ENCODE results near the gene XPO6.

The XPO6 gene

DNA sequence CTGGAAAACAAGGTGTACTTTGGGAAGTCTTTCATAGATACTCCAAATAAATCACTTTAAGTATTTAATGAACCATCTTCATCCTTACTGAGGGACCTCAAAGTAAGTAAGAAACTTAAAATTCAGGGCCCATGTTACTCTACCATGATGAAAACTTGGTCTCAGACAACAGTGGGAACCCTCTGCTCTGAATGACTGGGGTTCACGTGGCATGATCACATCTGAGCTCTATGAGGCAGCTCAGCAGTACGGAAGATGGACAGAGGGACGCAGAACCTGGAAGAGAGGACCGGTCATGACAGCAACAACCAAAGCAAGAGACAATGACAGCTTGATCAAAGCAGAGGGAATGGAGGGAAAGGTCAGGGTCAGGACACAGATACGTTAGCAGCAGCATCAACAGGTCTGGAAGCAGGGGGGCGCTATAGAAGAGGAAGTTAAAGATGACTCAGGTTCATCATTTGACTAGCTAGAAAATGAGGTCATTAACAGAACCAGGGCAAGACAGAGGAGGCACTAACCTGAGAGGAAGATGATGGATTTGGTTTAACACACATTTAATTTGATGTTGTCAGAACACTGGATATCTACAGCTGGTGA lies 9.5 kb downstream of the XPO6 start:
- TF ChIP-seq, protein P1, sequence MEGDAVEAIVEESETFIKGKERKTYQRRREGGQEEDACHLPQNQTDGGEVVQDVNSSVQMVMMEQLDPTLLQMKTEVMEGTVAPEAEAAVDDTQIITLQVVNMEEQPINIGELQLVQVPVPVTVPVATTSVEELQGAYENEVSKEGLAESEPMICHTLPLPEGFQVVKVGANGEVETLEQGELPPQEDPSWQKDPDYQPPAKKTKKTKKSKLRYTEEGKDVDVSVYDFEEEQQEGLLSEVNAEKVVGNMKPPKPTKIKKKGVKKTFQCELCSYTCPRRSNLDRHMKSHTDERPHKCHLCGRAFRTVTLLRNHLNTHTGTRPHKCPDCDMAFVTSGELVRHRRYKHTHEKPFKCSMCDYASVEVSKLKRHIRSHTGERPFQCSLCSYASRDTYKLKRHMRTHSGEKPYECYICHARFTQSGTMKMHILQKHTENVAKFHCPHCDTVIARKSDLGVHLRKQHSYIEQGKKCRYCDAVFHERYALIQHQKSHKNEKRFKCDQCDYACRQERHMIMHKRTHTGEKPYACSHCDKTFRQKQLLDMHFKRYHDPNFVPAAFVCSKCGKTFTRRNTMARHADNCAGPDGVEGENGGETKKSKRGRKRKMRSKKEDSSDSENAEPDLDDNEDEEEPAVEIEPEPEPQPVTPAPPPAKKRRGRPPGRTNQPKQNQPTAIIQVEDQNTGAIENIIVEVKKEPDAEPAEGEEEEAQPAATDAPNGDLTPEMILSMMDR (IDR thresholded peaks at IDR 0.05; ENCODE audit: borderline replicate concordance, insufficient read depth, low read depth, low read length) = peak; percentile 25; the same call in 1 of the 2 replicates
- no peak overlapping the region for H3K4me3 ChIP-seq (ENCODE audit: low read depth, low read length)

DNA sequence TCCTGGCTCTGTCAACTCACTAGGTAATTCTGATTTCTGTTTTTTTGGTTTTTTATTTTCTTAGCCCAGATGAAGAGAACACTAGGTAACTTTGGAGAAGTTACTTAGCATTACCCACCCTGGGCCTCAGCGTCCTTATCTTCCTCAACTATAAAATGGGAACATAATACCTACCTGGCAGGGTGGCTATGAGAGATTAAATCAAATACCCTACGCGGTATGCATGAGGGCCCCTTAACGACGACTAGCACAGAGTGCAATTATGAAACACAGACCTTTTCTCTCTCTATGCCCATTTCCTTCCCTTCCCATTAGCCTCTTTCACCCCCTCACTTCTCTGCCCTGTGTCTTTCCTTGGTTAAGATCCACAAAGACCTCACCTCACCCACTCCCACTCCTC lies 11.1 kb downstream of the XPO6 start:
- no peak overlapping the region for H3K4me3 ChIP-seq (ENCODE audit: low read depth, low read length)
- TF ChIP-seq, protein P1 (IDR thresholded peaks at IDR 0.05; ENCODE audit: borderline replicate concordance, insufficient read depth, low read depth, low read length) = no peak

DNA sequence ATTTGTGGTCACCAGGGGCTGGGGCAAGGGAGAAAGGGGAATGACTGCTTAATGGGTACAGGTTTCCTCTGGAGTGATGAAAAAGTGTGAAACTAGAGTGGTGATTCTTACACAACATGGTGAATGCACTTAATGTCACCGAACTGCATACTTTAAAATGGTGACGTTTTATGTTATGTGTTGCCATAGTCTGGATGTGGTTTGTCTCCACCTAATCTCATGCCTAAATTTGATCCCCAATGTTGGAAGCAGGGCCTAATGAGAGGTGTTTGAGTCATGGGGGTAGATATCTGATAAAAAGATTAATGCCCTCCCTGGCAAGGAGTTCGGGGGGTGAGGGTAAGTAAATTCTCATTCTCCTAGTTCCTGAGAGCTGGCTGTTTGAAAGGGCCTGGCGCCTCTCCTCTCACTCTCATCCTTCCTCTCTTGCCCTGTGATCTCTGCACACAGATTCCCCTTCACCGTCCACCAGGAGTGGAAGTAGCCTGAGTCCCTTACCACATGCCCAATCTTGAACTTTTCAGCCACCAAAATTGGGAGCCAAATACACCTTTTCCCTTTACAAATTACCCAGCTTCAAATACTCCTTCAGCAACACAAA lies 15.3 kb downstream of the XPO6 start:
- TF ChIP-seq, protein P1 (IDR thresholded peaks at IDR 0.05; ENCODE audit: borderline replicate concordance, insufficient read depth, low read depth, low read length) = no peak
- H3K4me3 ChIP-seq (ENCODE audit: low read depth, low read length) = no peak overlapping the region

DNA sequence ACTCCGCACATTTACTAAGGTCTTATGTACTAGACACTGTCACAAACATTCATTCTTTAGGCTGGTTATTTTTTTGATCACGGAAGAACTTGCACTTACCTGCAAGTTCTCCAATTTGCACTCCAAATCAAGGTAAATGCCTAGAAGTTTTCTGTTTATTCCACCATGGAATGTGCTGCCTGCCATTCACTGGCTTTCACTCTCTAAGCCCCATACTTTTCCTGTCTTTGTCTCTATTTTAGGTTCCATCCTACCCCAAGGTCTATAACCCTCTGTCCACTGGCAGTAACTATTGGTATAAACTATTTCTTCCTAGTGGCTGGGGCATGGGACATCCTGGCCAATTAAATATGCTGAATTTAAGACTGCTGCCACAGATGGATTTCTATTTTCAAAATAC lies 15.9 kb downstream of the XPO6 start:
- TF ChIP-seq, protein P1 (IDR thresholded peaks at IDR 0.05; ENCODE audit: borderline replicate concordance, insufficient read depth, low read depth, low read length) = no peak
- no peak overlapping the region for H3K4me3 ChIP-seq (ENCODE audit: low read depth, low read length)

DNA sequence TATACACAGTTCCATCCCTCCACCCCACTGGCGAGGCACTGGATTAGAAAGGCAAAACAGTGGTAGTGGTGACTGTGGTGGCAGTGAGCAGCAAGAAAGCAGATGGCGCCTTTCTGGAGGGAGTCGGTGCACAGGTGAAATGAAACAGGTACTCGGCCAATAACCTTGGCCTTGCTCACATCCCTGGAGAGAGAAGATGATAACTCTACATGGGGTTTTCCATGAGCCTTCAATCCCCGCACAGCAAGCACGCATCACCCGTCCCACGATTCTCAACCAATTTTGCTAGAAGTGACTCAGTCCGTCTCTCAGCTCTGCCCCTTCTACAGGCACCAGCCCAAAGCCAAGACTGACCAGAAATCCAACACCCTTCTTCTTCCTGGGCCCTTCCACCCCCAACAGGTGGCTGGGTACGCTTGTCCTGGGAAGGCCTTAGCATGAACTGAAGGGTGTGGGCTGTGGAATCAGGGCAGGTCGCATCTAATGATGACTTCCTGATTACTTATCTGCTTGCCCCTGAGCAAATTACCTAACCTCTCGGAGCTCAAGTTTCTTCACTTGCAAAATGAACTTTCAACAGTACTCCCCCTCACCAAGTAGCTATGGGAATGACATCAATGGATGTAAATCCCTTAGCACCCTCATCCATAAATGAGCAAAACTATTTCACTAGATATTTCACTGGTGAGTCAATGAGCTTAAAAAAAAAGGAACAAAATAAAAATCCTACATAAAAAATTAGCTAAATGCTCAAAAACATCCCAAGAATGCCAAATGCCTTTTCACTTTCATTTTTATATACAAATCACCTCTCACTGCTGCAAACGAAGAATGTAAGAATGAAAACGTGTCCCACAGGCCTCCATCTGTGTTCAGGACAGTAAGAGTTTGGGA lies 18.0 kb downstream of the XPO6 start:
- H3K4me3 ChIP-seq (ENCODE audit: low read depth, low read length) = no peak overlapping the region
- TF ChIP-seq, protein P1 (IDR thresholded peaks at IDR 0.05; ENCODE audit: borderline replicate concordance, insufficient read depth, low read depth, low read length) = no peak

DNA sequence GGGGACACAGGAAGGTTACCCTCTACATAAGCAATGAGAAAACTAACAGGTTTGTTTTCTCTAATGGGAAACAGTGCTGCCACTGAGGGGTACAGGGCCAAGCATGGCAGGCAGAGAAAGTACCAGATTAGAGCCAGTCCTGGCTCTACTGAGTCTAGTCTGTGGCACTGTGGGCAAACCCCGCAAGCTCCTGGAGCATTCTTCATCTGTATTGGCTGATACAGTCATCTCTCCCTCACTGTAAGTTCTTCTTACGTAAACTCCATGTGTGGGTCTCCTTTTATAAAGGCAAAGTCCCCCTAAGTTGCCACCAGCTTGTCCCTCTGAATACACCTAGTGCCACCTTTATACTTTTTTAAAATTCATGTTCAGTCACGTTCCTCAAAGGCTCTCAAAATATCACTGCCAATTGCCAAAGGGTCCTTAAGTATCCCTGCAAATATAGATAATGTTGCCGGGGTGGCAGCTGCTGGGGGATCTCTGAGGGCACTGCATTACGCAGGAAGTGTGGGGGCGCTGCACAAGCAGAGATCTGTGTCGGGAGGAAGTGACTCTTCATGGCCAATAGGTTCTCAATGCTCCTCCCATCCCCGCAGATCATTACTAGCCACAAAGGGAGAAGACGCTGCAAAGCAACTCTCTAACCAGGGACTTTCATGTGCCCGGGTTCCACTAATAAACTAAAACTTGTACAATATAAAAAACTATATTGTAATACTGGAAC lies 18.8 kb downstream of the XPO6 start:
- H3K4me3 ChIP-seq (ENCODE audit: low read depth, low read length) = no peak overlapping the region
- TF ChIP-seq, protein P1 (IDR thresholded peaks at IDR 0.05; ENCODE audit: borderline replicate concordance, insufficient read depth, low read depth, low read length) = peak; percentile 35; the same call in 1 of the 2 replicates

Measured in GM12875 (cell line).